Measurements from ENCODE around the gene AGAP2. TPM values are rescaled to one million over a fixed set of nuclear protein-coding genes. Genes with fewer than 3 reads are reported as not detected.

The AGAP2 gene
- total RNA-seq, 1 experiment from 2014 or later, result 5.3 TPM

GRCh38 chr12:57730336-57731067, 8.0 kb downstream of the AGAP2 start:
- DNase-seq, result no peak

More at GRCh38 chr12:57730336-57731067, 8.0 kb downstream of the AGAP2 start:
- Histone ChIP-seq H3K79me1 (ENCODE audit: insufficient read depth, low read depth, low read length, poor library complexity, severe bottlenecking) (no peaks in the 10 kb centered on the region), H2BK5ac (ENCODE audit: insufficient read length, low read length) (no peak overlapping the region), H2BK15ac (ENCODE audit: low read depth, low read length) (no peak overlapping the region), H3K14ac (ENCODE audit: insufficient read depth, low read length) (no peak overlapping the region), H3K9me3 (ENCODE audit: control insufficient read depth, low read depth, low read length) (no peaks in the 10 kb centered on the region), H3K4me1 (ENCODE audit: insufficient read depth, low read length) (no peaks in the 10 kb centered on the region; the same call in 1 of the 2 replicates), H2BK120ac (ENCODE audit: low read depth, low read length, poor library complexity, severe bottlenecking) (no peak overlapping the region), H2BK20ac (ENCODE audit: low read depth, low read length, poor library complexity, severe bottlenecking) (no peak overlapping the region), H3K18ac (ENCODE audit: insufficient read length, low read depth, low read length) (no peak overlapping the region), H3T11ph (ENCODE audit: low read length) (no peak overlapping the region), H3K23me2 (ENCODE audit: insufficient read length, low read depth, low read length, poor library complexity, severe bottlenecking) (peaks cover 14% of the 10 kb centered on the region), H2BK12ac (ENCODE audit: insufficient read length, low read depth, low read length) (no peak overlapping the region), H2AFZ (ENCODE audit: low read length) (no peak overlapping the region), H2AK5ac (ENCODE audit: insufficient read length, low read length) (no peak overlapping the region), H3K79me2 (ENCODE audit: insufficient read depth, low read length) (no peaks in the 10 kb centered on the region), H4K20me1 (ENCODE audit: control insufficient read depth, insufficient read depth, insufficient read length) (peaks cover 2% of the 10 kb centered on the region), H3K9ac (ENCODE audit: extremely low read depth, insufficient read length, low read length) (no peak overlapping the region), H4K8ac (replicated peaks; ENCODE audit: insufficient read length, low read depth, low read length) (no peak overlapping the region), H4K5ac (ENCODE audit: insufficient read length, low read depth, low read length) (no peak overlapping the region), H4K91ac (ENCODE audit: insufficient read length, low read depth, low read length) (no peak overlapping the region), H3K4me2 (ENCODE audit: insufficient read depth, insufficient read length, low read length) (no peak overlapping the region), H3K23ac (ENCODE audit: insufficient read length, low read depth, low read length) (no peak overlapping the region), H3K27me3 (ENCODE audit: insufficient read depth, low read length) (peaks cover 38% of the 10 kb centered on the region), H3K4ac (ENCODE audit: low read depth, low read length) (no peak overlapping the region), H3K56ac (ENCODE audit: insufficient read length, low read depth, low read length) (no peak overlapping the region), H3K27ac (ENCODE audit: insufficient read length, low read depth, low read length) (no peak overlapping the region)
- peak overlapping the region in 1 of 3 experiments; percentile 48; a peak in 1 of 7 replicates for H3K27ac Mint-ChIP-seq
- H3K4me3 Mint-ChIP-seq, result no peak overlapping the region
- peaks cover 97% of the 10 kb centered on the region for H3K27me3 Mint-ChIP-seq (ENCODE audit: low read depth)
- H3K36me3 Mint-ChIP-seq (ENCODE audit: insufficient read depth in 1 of 3, low read depth in 3 of 3), result peaks cover 0 to 2% (median 0%) of the 10 kb centered on the region in 3 experiments; a peak in 1 of 7 replicates
- H3K4me1 Mint-ChIP-seq, result peaks cover 11 to 23% of the 10 kb centered on the region in 2 experiments
- H3K9me3 Mint-ChIP-seq, result no peaks in the 10 kb centered on the region; a peak in 1 of 5 replicates
- no CpG with 5 or more reads among the region's 13 CpGs for WGBS (ENCODE audit: extremely low coverage, insufficient read length, low lambda C conversion rate)
- TF ChIP-seq, protein P1, sequence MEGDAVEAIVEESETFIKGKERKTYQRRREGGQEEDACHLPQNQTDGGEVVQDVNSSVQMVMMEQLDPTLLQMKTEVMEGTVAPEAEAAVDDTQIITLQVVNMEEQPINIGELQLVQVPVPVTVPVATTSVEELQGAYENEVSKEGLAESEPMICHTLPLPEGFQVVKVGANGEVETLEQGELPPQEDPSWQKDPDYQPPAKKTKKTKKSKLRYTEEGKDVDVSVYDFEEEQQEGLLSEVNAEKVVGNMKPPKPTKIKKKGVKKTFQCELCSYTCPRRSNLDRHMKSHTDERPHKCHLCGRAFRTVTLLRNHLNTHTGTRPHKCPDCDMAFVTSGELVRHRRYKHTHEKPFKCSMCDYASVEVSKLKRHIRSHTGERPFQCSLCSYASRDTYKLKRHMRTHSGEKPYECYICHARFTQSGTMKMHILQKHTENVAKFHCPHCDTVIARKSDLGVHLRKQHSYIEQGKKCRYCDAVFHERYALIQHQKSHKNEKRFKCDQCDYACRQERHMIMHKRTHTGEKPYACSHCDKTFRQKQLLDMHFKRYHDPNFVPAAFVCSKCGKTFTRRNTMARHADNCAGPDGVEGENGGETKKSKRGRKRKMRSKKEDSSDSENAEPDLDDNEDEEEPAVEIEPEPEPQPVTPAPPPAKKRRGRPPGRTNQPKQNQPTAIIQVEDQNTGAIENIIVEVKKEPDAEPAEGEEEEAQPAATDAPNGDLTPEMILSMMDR (conservative IDR thresholded peaks at IDR 0.05), result no peak

Data from H9 (cell line).